ENCODE measurements around the gene UNC13A.

DNA sequence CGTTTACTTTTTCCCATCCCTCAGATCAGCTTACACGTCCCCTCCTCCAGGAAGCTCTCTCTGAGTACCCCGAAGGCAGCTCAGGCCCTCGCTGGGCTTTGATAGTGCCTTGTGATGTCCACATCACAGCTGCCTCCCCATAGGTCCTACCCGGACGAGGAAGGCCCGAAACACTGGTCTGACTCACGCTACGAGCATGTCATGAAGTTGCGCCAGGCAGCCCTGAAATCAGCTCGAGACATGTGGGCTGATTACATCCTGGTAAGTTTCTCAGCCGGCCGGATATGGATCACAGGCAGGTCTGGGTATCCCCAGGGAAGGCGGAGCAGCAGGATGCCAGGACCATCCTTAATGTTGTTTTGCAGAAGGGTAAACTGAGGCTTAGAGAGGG, 128.0 kb downstream of the UNC13A start:
- TF ChIP-seq CTCF (IDR thresholded peaks at IDR 0.05; ENCODE audit: control extremely low read depth in 1 of 3, insufficient read depth in 1 of 3, low read depth in 1 of 3, low read length in 3 of 3) (no peak), MAX (IDR thresholded peaks at IDR 0.05) (no peak), EP300 (IDR thresholded peaks at IDR 0.05; ENCODE audit: borderline replicate concordance in 1 of 2, low read depth in 2 of 2, low read length in 2 of 2) (no peak), TAF1 (IDR thresholded peaks at IDR 0.05; ENCODE audit: low read depth, low read length) (no peak), POLR2A (IDR thresholded peaks at IDR 0.05; ENCODE audit: control extremely low read depth in 1 of 2, low read depth in 2 of 2, low read length in 2 of 2) (no peak), CEBPB (IDR thresholded peaks at IDR 0.05; ENCODE audit: low read depth, low read length) (no peak)
